ENCODE measurements around the gene KMT5B.
A peak's percentile ranks its signal among the peaks of the same experiment; 100 is the strongest.

The KMT5B gene

DNA sequence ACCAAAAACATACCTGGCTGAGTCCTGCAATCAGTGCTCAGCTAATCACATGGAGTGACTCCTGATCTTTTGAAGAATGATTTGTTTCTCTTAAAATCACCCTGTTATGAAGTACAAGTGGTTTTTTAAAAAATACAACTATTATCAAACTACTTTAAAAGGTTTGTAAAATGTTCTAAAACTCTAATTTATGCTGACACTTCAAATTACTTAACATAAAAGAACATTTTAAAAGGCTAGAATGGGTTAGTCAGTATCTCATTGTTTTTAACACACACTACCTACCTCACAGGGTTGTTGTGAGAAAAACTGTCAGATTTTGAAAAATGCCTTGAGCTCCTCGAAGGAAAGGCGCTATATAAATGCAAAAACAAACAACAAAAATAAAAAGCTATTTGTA lies 33.2 kb downstream of the KMT5B start:
- DNase-seq = no peak

DNA sequence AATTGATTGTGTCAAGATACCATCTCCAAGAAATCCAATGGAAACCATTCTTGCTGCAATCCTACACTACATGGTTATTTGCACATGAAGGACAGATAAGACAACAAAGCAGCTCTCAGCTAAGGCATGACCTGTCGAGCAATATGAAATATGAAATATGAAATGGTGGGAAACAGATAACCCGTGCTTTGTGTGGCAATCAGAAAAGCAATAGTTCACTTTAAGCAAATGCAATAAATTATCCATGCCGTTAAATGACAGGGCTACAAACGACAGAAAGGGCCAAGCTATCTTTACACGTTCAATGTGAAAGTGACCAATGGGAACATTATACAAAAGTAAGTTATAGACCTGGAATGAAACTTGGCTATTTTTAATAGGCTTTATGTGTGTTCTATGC lies 35.2 kb downstream of the KMT5B start:
- no peak for DNase-seq

DNA sequence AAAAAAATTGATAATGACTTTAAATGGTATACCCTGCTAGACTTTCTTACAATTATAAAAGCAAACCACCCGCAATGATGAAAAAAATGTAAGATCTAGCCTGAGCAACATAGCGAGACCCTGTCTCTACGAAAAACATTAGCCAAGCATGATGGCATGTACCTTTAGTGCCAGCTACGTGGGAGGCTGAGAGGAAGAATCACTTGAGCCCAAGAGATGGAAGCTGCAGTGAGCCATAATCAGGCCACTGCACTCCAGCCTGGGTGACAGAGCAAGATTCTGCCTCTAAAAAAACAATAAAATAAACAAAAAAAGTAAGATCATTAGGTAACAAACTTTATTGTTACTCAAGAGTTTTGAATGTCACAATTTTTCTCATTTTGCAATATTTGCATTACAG lies 39.2 kb downstream of the KMT5B start:
- DNase-seq = no peak

DNA sequence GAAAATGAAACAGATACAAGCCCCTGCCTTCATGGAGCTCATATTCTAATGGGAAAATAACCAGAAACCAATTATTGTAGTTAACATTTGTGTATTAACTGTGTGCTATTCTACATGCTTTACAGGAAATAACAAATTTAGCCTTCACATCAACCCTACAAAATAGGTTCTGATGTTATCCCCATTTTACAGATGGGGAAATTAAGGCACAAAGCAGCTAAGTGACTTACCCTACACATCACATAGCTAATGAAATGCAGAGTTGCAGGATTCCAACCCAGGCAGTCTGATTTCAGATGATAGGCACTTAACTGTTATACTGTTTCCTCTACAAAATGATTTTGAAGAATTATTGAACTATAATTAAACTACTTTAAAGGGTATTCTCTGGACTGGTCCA lies 43.7 kb downstream of the KMT5B start:
- DNase-seq = no peak

DNA sequence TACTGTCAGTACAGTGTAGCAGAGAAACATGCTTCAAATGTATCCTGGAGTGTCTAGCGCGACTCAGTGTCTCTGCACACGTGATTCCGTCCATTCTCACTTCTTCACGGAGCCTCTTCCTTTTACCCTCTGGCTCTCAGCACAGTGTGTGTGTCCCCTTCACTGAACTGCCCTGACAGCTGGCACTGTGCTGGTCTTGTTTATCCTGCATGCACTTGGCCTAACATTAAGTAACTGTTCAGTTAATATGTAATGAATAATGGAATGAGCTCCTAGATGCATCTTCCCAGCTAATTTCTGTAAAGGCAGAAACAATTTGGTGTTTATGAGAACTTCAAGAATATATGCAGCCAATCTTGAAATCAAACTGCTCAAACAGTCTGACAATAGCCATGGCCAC lies 44.4 kb downstream of the KMT5B start:
- DNase-seq = no peak

DNA sequence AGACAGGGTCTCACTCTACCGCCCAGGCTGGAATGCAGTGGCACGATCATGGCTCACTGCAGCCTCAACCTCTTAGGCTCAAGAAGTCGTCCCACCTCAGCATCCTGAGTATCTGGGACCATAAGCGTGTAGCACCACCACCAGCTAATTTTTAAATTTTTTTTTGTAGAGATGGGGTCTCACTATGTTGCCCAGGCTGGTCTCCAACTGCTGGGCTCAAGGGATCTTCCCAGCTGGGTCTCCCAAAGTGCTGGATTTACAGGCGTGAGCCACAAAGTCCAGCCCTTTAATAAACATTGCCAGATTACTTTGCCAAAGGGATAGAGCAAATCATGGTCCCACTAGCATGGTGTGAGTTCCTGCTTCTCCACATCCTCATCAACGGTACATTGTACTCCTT lies 45.6 kb downstream of the KMT5B start:
- DNase-seq = no peak

DNA sequence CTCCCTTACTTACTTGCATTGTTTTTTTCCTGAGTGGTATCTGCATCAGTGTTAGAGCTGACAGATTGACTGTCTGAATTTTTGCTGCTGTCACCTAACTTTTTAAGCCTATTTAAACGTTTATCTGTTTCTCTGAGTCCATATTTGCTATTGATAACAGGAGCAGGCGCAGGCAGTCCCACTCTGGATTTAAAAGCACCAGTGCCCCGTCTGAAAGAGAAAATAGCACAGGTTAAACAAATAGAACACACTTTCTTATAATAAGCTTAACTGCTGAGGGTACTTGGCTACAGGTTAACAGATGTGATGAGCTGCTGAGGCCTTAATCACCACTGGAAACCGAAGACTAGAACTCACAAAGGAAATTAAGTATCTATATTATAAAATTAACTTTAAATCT lies 46.1 kb downstream of the KMT5B start:
- no peak for DNase-seq

DNA sequence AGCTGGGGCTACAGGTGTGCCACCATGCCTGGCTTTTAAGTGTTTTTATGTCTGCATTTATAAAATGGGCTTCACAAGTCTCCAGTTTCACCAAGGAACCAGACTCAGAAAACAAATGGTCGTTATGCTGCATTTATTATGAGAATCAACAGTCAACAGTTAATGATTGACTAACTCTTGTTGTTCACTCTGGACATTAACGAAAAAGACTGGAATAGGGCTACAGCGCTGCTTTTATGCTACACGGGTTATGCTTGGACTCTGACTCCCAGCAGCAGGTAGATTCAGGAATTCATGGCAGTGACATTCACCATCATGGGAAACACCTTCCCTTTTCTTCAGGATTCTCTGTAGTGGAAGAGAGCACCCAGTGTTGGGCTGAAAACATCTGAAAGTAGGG lies 47.5 kb downstream of the KMT5B start:
- no peak for DNase-seq

DNA sequence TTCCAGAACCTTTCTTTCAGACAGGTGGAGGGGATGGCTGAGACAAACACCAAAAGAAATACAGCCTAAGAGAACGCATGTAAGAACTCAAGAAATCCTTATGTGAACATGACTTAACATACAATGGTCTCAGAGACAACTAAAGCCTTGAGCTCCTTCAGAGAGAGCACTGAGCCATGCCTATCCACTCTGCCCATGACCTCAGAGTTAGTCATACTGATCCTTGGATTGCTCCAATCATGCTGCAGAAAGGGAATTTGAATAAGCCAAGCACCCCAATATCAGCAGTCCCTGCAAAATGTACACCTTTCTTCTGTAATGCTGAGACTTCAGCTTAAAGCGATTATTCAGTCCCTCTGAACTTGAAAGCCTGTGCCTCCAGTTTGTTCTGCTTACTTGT lies 48.7 kb downstream of the KMT5B start:
- no peak for DNase-seq

DNA sequence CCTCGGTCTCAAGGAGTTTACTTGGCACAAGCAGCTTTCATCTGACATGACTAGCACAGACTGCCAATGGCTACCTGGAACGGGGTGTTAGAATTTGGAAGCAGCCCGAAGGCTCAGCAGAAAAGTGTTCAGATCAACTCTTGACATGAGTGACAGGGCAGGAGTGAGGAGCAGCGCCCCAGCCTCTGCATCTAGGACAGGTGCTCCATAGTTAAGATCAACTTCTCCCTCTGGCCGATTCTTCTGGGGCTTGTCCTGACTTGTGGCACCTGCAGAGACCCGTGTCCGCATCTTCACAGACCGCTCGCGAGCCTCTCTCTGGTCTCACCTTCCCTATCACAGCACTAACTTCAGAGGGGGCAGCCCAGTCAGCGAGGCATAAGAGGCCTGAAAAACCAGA lies 49.4 kb downstream of the KMT5B start:
- DNase-seq = no peak

DNA sequence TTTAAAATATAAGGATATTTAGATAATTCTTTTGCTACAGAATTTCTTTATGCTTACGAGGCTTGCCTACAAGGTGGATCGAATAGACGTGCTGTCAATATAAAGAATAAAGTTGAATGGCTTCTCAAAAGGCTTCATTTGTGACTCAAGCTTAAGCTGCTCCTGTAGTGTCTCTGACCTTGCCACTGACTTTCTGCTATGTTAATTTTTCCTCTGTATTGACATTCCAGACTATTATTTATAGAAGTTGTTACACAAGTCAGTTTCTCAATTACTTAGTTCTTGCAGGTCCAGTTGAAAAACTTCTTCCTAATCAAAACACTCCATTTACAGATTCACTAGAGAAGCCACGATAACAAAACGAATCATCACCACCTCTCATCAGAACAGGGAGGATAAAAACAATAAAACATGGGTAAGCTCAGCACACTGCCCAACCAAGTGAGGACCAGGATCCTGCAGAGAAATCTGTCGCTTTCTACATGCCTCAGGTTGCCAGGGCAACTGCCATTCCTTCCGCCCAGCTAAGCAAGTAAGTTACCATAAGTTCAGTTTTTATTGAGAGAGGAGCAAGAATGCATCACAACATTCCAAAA lies 52.9 kb downstream of the KMT5B start:
- no peak for DNase-seq

DNA sequence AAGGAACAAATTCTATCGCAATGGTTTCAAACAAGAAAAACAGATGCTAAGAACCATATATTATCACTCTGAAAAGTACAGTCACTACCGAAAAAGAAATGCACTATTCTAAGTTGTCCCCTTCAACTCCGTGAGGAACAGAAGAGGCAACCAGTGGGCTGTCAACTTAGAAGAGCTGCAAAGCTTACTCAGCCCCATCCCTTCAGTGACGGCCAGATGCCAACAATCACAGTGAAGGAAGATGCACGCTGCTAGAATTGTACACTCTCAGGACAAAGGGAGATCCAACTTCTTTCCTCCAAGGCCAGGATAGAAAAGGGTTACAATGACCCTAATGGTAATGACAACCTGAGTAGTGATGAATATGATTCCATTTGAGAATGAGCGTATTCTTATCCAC lies 53.4 kb downstream of the KMT5B start:
- DNase-seq = no peak

DNA sequence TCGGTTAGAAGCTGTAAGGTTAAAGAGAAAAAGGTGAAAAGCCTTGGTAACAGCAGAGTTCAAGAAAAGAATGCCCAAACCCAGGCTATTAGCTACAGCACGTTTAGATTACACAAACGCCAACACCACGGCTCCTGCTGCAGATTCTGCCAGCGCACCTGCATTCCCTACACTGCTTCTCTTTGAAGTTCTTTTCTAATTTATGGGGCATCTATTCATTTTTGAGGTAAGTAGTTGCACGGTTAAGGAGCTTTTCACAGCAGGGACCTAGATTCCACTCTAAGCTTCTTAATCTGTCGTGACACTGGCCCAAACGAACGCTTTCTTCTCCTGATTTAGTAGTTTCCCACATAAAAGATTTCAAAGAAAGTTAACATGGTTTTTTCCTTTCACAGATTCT lies 53.9 kb downstream of the KMT5B start:
- no peak for DNase-seq

DNA sequence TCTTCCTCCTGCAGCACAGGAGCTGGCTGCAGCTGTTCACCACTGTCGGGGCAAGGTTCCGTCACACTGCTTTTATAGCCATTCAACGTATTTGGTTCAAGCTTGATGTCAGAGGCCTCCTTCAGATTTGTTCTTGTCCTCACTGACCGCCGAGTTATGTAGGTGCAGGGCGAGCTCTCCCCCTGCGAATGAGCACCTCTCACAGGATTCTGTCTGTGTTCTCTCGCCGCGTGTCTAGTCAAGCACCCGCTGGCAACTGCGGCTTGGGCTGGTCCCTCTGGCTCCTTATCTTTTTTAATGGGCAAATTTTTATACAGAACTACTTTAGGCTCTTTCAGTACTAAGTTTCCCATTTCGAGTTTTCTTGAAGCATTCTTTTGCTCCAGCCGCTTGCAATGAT lies 54.5 kb downstream of the KMT5B start:
- no peak for DNase-seq

DNA sequence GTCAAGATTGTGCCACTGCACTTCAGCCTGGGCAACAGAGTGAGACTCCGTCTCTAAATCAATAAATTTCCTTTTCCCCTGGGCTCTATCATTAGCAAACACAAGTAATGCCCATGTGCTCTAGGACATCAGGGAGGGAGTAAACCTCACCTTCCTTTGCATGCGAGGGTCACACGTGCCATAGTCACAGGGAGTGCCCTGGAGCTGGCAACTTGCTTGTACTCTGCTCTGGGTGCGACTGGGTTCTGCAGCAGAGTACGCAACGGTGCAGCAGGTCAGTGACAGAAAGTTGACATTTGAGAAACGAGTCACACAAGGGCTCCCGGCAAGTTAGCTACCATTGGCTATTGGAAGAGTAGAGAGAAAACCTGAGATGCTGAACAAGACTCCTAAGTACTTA lies 59.4 kb downstream of the KMT5B start:
- DNase-seq = no peak

DNA sequence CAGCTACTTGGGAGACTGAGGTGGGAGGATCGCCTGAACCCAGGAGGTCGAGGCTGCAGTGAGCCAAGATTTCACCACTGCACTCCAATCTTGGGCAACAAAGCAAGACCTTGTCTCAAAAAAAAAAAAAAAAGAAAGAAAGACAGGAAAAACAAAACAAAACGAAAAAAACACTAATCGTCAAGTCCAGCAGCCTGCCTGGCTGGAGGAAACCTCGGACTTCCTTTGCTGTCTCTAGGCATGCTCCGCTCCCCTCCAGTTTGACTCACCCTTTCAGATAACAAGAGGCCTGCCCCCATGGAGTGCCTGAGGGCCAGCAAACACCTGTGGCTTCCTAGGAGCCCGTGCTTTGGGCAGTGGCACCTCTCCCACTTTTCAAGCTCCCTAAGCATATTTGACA lies 63.1 kb downstream of the KMT5B start:
- no peak for DNase-seq

DNA sequence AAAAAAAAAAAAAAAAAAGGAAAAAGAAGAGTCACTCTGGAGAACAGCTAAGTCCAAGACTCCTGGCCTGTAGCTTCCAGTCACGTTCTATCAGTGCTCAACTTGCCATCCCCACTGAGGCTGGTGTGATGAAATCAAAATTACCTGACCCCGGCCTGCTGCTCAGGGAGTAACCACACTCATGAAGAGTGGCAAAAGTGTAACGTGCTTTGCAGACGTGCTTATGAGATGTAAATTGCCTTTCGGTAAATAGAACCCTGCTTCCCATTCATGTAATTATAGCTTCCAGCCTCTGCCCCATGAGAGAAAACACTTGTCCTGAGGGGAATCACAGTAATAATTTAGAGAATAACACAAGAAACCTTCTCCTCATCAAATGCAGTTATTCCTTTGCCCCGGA lies 63.7 kb downstream of the KMT5B start:
- peak; percentile 76 for DNase-seq

DNA sequence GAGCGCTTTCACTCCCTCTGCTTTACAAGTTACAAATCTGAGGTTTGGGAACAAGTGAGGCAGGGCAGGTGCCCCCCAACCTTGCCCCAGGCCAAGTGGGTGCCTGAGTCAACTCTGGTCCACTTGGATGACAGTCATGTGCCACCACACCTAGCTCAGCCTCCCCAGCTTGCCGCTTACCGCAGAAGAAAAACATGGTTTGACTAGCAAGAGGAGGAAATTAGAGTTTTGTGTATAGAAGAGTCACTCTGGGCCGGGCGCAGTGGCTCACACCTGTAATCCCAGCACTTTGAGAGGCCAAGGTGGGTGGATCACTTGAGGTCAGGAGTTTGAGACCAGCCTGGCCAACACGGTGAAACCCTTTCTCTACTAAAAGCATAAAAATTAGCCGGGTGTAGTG lies 64.2 kb downstream of the KMT5B start:
- DNase-seq = no peak

DNA sequence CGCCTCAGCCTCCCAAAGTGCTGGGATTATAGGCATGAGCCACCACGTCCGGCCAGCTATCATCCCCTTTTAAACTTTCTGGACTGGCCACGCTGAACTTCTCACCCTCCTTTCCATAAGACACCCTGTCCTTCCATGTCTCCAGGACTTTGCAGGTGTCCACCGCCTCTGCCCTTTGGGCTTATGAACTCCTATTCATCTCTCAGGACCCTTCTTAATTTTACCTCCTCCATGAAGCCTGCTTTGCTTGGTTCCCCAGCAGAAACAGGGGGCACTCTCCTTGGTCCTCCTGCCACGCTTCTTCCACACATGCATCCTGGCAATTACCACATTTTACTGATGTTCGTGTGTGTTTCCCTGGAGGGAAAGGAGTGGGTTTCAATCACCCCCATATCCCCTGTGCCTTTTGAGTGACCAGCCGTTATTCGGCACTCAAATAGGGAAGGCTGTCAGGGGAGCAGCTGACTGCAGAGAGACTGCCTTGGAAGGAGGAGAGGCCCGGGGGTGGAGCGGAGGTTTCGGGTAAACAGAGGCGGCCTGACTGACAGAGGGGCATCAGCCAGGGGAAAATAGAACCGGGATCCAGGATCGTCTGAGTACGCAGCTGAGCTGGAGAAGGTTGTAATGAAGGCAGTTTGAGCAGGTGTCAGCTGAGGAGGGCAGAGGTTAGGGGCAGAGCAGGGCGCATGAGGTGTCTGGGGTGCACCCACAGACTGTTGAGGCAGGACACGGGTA lies 64.9 kb downstream of the KMT5B start:
- DNase-seq = no peak

DNA sequence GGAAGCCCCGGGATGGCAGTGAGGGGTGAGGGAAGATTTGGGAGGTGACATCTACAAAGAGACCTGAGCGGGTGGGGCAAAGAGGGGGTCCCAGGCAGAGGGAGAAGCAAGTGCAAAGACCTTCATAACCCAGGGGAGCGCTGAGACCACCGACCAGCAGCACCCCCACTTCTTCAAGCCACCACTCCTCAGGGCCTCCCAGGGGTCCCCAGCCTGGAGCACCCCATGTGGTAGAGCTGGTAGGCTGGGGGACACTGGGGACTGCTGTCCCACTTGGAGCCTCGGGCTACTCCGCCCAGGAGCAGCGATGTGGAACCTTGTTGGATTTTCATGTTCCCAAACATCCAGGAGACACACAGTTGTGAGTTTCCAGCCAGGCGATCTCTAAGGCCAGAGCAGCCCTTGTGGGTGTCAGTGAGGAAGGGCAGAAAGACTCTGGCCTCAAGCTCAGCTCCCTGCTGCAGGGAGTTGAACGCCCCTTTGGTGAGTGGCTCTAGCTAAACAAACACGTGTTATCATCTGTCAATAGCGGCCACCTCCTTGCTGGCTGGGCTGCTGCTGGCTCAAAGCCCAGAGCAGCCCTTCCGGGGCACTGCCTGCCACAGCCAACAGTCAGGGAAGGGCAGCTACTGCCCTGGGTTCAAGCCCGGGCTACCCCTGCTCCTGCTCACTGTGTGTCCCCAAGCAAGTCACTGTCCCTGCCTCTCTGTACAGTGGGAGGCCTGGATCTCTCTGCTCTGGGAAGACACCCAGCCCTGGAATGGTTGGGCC lies 66.2 kb downstream of the KMT5B start:
- peak; percentile 62 for DNase-seq

DNA sequence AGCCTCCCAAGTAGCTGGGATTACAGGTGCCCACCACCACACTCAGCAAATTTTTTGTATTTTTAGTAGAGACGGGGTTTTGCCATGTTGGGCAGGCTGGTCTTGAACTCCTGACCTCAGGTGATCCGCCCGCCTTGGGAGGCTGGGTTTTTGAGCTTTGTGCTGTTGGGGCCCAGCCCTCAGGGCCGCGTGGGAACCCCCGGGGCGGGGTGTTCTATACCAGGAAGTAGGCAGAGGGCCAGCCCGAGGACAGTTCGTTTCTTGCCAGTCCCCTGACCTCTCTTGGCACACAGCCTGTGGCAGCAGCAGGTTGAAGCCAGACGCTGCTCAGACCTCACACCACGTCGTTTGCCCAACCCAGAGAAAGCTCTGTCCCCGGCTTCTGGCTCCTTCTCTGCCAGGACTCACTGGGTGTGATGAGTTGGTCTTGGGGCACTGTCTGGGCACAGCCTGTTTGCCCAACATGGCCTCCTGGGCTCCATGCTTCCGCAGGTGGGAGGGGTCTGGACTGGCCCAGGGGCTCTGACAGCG lies 67.0 kb downstream of the KMT5B start:
- DNase-seq = no peak

DNA sequence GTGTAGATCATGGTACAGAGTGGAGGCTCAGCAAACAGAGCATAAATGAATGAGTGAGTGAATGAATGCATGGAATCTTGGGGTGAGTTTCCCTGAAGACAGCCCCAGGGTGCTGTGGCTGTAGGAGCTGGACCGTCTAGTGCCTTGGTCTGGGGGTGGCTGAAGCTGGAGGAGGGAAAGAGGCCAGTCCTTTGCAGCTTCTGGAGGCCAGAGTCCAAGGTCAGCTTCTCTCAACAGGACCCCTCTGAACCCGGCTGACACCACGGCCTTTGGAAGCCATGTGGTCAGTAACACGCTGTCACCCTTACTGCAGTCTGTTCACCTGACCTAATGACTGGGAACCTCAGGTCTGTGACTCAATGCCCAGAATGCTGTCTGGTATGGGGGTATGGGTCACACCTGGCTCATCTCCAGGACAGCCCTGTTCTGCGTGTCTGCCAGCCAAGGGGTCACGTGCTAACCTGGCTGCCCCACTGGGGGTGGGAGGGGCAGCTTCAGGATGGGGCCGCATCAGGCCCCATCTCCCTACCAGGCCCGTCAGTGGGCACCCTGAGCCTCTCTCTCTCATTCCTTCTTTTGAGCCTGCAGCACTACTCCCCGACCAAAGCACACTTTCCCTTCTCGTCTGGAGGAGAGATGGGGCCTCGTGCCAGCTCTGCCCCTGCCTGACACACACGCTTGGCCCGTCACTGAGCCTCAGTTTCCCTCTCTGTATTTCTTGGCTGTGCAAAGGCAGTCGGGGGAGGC lies 67.8 kb downstream of the KMT5B start:
- DNase-seq = no peak

DNA sequence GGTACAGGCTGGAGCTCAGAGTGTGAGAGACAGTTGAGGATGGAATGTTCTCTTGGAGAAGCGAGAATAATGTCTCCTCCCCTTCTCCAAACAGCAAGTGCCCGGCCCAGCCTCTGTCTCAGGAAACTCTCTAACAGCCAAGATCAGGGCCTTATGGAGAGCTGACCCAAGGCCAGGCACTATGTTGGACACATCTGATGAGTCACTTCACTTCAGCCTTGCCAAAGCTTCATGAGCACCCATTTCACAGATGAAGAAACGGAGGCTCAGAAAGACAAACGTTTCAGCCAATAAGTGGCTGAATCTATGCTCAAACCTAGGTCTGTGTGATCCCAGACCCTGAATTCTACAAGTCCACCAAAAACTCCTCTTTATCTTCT lies 69.8 kb downstream of the KMT5B start:
- no peak for DNase-seq
